ENCODE data around the gene DIP2C. TPM values are rescaled to one million over a fixed set of nuclear protein-coding genes. Genes with fewer than 3 reads are reported as not detected.

Gene DIP2C
- polyA plus RNA-seq, 3 donors: 0.11 TPM; not detected in 2

DNA sequence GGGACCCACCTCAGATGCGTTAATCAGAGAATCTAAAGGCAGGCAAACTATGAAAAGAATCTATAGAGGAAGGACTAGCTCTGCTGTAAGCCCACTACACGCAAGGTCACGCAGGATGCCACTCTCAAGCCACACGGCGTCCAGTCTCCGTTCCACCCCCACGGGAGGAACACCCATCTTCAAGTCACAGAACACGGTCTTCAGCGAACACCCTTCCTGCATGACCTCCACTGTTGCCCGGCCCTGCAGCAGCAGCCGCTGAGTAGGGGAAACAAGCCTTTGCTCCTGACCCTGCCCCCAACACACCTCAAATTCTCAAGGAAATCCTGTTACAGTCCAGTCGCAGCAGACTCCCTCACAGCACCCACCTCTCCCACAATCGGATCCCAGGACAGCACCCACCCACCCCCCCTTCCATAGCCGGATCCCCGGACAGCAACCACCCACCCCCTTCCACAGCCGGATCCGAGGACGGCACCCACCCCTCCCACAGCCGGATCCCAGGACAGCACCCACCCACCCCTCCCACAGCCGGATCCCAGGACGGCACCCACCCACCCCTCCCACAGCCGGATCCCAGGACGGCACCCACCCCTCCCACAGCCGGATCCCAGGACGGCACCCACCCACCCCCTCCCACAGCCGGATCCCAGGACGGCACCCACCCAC, 133.7 kb downstream of the DIP2C start:
- H3K4me2 ChIP-seq (replicated peaks; ENCODE audit: extremely low read depth, low read length, poor library complexity, severe bottlenecking): no peak overlapping the region

DNA sequence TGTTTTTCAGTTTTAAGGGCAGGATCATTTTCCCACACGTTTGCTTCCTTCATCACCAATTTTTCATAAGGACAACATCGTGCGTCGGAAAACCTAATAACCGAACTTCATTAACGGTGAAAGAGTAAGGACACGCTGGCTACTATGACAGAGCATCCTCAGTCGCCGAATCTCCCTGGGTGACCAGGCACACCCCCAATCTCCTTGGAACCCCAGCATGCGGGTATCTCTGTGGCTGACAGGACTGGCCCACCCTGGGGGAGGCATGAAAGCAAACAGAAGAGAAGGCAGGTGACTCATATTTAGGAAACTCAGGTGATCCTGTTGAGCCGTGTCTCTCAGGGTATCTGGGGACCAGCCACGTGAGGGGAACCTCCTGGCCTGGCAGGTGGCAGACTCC, 134.2 kb downstream of the DIP2C start:
- no peaks in the 10 kb centered on the region for H3K79me2 ChIP-seq (ENCODE audit: insufficient read depth, low read length)

More for the DNA sequence above, 133.7 kb downstream of the DIP2C start:
- H3K79me2 ChIP-seq (ENCODE audit: insufficient read depth, low read length): no peaks in the 10 kb centered on the region
- no peaks in the 10 kb centered on the region for H4K20me1 ChIP-seq (ENCODE audit: insufficient read depth, low read length)
- no peak for DNase-seq
- H3K27ac ChIP-seq (ENCODE audit: low read depth in 1 of 2, low read length in 2 of 2): no peak overlapping the region
- no peaks in the 10 kb centered on the region for H3K27me3 ChIP-seq (ENCODE audit: control insufficient read depth in 2 of 2, insufficient read depth in 2 of 2, low read length in 2 of 2)
- Mint-ChIP-seq H3K27ac (no peak overlapping the region), H3K4me3 (no peak overlapping the region), H3K27me3 (ENCODE audit: low read depth in 3 of 3) (peaks cover 7 to 17% (median 11%) of the 10 kb centered on the region in 3 donors), H3K36me3 (no peaks in the 10 kb centered on the region), H3K4me1 (no peaks in the 10 kb centered on the region), H3K9me3 (no peaks in the 10 kb centered on the region)
- no peaks in the 10 kb centered on the region for H3K4me1 ChIP-seq (ENCODE audit: control insufficient read depth in 1 of 2, insufficient read depth in 2 of 2, low read length in 2 of 2)
- H2AFZ ChIP-seq (ENCODE audit: insufficient read depth, low read depth, low read length, poor library complexity, severe bottlenecking): no peak overlapping the region
- H3K9me3 ChIP-seq (replicated peaks in 1 of 2; ENCODE audit: control insufficient read depth in 1 of 2, insufficient read depth in 1 of 2, low read length in 2 of 2): no peaks in the 10 kb centered on the region
- H3K9ac ChIP-seq (ENCODE audit: insufficient read depth, low read length, poor library complexity, severe bottlenecking): no peak overlapping the region
- WGBS (ENCODE audit: insufficient coverage): 39% methylated on average over 11 of the region's 27 CpGs
- intact Hi-C loops (cut with micrococcal nuclease): no loop called here
- H3K36me3 ChIP-seq (replicated peaks in 1 of 2; ENCODE audit: control insufficient read depth in 1 of 2, insufficient read depth in 2 of 2, low read length in 2 of 2): no peaks in the 10 kb centered on the region
- TF ChIP-seq CTCF (IDR thresholded peaks at IDR 0.05): no peak
- H3K4me3 ChIP-seq (replicated peaks in 1 of 3; ENCODE audit: low read depth in 2 of 3, low read length in 3 of 3): no peak overlapping the region

More for the DNA sequence above, 134.2 kb downstream of the DIP2C start:
- H4K20me1 ChIP-seq (ENCODE audit: insufficient read depth, low read length): no peaks in the 10 kb centered on the region
- DNase-seq: no peak
- H3K9me3 ChIP-seq (replicated peaks in 1 of 2; ENCODE audit: control insufficient read depth in 1 of 2, insufficient read depth in 1 of 2, low read length in 2 of 2): no peaks in the 10 kb centered on the region
- no peak overlapping the region for H3K4me2 ChIP-seq (replicated peaks; ENCODE audit: extremely low read depth, low read length, poor library complexity, severe bottlenecking)
- H3K36me3 ChIP-seq (replicated peaks in 1 of 2; ENCODE audit: control insufficient read depth in 1 of 2, insufficient read depth in 2 of 2, low read length in 2 of 2): no peaks in the 10 kb centered on the region
- WGBS (ENCODE audit: insufficient coverage): 86% methylated on average over 12 of the region's 12 CpGs
- H3K27ac ChIP-seq (ENCODE audit: low read depth in 1 of 2, low read length in 2 of 2): no peak overlapping the region
- Mint-ChIP-seq H3K4me1 (no peaks in the 10 kb centered on the region), H3K27ac (no peak overlapping the region), H3K36me3 (no peaks in the 10 kb centered on the region), H3K27me3 (ENCODE audit: low read depth in 3 of 3) (peaks cover 5 to 19% (median 11%) of the 10 kb centered on the region in 3 donors), H3K9me3 (no peaks in the 10 kb centered on the region), H3K4me3 (no peak overlapping the region)
- no peak overlapping the region for H2AFZ ChIP-seq (ENCODE audit: insufficient read depth, low read depth, low read length, poor library complexity, severe bottlenecking)
- no peak overlapping the region for H3K4me3 ChIP-seq (replicated peaks in 1 of 3; ENCODE audit: low read depth in 2 of 3, low read length in 3 of 3)
- H3K4me1 ChIP-seq (ENCODE audit: control insufficient read depth in 1 of 2, insufficient read depth in 2 of 2, low read length in 2 of 2): no peaks in the 10 kb centered on the region
- intact Hi-C loops (cut with micrococcal nuclease): no loop called here
- no peaks in the 10 kb centered on the region for H3K27me3 ChIP-seq (ENCODE audit: control insufficient read depth in 2 of 2, insufficient read depth in 2 of 2, low read length in 2 of 2)
- TF ChIP-seq CTCF (IDR thresholded peaks at IDR 0.05): no peak
- H3K9ac ChIP-seq (ENCODE audit: insufficient read depth, low read length, poor library complexity, severe bottlenecking): no peak overlapping the region

Data from CD14-positive monocyte (primary cell).